ENCODE data around the gene GRK2.

- TF ChIP-seq MXI1 (conservative IDR thresholded peaks at IDR 0.05; ENCODE audit: poor library complexity, severe bottlenecking) (no peak), CTCF (IDR thresholded peaks at IDR 0.05; ENCODE audit: poor library complexity, severe bottlenecking) (no peak)
- TF ChIP-seq, protein P1, sequence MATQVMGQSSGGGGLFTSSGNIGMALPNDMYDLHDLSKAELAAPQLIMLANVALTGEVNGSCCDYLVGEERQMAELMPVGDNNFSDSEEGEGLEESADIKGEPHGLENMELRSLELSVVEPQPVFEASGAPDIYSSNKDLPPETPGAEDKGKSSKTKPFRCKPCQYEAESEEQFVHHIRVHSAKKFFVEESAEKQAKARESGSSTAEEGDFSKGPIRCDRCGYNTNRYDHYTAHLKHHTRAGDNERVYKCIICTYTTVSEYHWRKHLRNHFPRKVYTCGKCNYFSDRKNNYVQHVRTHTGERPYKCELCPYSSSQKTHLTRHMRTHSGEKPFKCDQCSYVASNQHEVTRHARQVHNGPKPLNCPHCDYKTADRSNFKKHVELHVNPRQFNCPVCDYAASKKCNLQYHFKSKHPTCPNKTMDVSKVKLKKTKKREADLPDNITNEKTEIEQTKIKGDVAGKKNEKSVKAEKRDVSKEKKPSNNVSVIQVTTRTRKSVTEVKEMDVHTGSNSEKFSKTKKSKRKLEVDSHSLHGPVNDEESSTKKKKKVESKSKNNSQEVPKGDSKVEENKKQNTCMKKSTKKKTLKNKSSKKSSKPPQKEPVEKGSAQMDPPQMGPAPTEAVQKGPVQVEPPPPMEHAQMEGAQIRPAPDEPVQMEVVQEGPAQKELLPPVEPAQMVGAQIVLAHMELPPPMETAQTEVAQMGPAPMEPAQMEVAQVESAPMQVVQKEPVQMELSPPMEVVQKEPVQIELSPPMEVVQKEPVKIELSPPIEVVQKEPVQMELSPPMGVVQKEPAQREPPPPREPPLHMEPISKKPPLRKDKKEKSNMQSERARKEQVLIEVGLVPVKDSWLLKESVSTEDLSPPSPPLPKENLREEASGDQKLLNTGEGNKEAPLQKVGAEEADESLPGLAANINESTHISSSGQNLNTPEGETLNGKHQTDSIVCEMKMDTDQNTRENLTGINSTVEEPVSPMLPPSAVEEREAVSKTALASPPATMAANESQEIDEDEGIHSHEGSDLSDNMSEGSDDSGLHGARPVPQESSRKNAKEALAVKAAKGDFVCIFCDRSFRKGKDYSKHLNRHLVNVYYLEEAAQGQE (IDR thresholded peaks at IDR 0.05; ENCODE audit: borderline replicate concordance), result no peak
These were observed 54.4 kb downstream of the GRK2 start for GRCh38 chr11:67320691-67321090.

All from neural cell (in vitro differentiated cells).